A673 (cell line): ENCODE data around the gene GOLM1. TPM values are rescaled to one million over a fixed set of nuclear protein-coding genes. Genes with fewer than 3 reads are reported as not detected.

Source experiments
- BruUV-seq: library from RNA; stranded (reverse); fragments of 400-500 nt; replicated peaks from 2 replicates; lab custom pipeline; 2021; lab: Mats Ljungman, UMichigan
- CTCF ChIA-PET: fragments of 300-600 bp; sonication (Branson Sonifier 250); formaldehyde crosslinking; loops from one replicate; lab custom pipeline; 2022; ENCODE audit warnings: antibody characterized with exemption; lab: Charles Lee
- POLR2A ChIA-PET: fragments of 300-600 bp; sonication (Branson Sonifier 250); formaldehyde crosslinking; loops from one replicate; lab custom pipeline; 2022; ENCODE audit warnings: antibody characterized with exemption; ENCODE audit not compliant: low non-redundant PET; lab: Charles Lee
- DNase-seq: peaks from one replicate; pipeline ENCODE4 v3.0.0-alpha.2; 2015; ENCODE audit warnings: low spot score
- H3K27ac ChIP-seq: fragments of 200-600 bp; sonication (generic); 2 replicates; pipeline ENCODE4 v1.5.1; 2016; ENCODE audit warnings: mixed run types, low read depth, mild to moderate bottlenecking, mixed read lengths, antibody characterized with exemption, low read length; ENCODE audit not compliant: poor library complexity, severe bottlenecking
- H3K27me3 ChIP-seq: fragments of 200-600 bp; sonication (generic); replicated peaks from 2 replicates; pipeline ENCODE4 v1.6.1; 2017; ENCODE audit warnings: mixed run types, low read depth, mild to moderate bottlenecking, mixed read lengths, antibody characterized with exemption, low read length; ENCODE audit not compliant: insufficient read depth, poor library complexity
- H3K36me3 ChIP-seq: fragments of 200-600 bp; sonication (generic); 2 replicates; pipeline ENCODE4 v1.6.1; 2016; ENCODE audit warnings: mixed run types, mild to moderate bottlenecking, mixed read lengths, antibody characterized with exemption, low read length; ENCODE audit not compliant: insufficient read depth, poor library complexity, severe bottlenecking
- H3K4me1 ChIP-seq: fragments of 200-600 bp; sonication (generic); 2 replicates; pipeline ENCODE4 v1.6.1; 2017; ENCODE audit warnings: mixed run types, mild to moderate bottlenecking, mixed read lengths, antibody characterized with exemption, low read length; ENCODE audit not compliant: insufficient read depth, poor library complexity, severe bottlenecking
- H3K4me3 ChIP-seq: fragments of 200-600 bp; sonication (generic); 2 replicates; pipeline ENCODE4 v1.5.1; 2016; ENCODE audit warnings: low read depth, mixed run types, mild to moderate bottlenecking, mixed read lengths, low read length; ENCODE audit not compliant: poor library complexity, severe bottlenecking
- H3K9me3 ChIP-seq: fragments of 200-600 bp; sonication (generic); 2 replicates; pipeline ENCODE4 v1.6.1; 2016; ENCODE audit warnings: mixed run types, low read depth, mild to moderate bottlenecking, mixed read lengths, antibody characterized with exemption, low read length; ENCODE audit not compliant: poor library complexity, severe bottlenecking
- CTCF ChIP-seq: fragments of 300-800, 200-600 bp; sonication (generic); conservative IDR thresholded peaks from 2 replicates; pipeline ENCODE4 v1.5.1; 2017; ENCODE audit warnings: low read depth, mild to moderate bottlenecking, antibody characterized with exemption, low read length, moderate library complexity, mixed read lengths
- EZH2 ChIP-seq: fragments of 200-600 bp; sonication (generic); IDR thresholded peaks from 2 replicates; pipeline ENCODE4 v1.6.1; 2017; ENCODE audit warnings: borderline replicate concordance, low read depth, mild to moderate bottlenecking, mixed read lengths, antibody characterized with exemption, low read length; ENCODE audit not compliant: poor library complexity, severe bottlenecking
- intact Hi-C: fragments of 100-400 bp; cut with micrococcal nuclease; formaldehyde crosslinking; loops from one replicate; pipeline ENCODE4 v1.10.0; 2022; ENCODE audit not compliant: unreplicated experiment
- total RNA-seq: library from RNA; stranded (reverse); gene quantifications from 2 replicates; pipeline ENCODE4 v1.2.3, GENCODE V29; 2021

The GOLM1 gene
- total RNA-seq, 1 experiment from 2014 or later = 86.1 TPM

GRCh38 chr9:86112057-86112456 lies 12.7 kb upstream of the GOLM1 start:
- H3K27me3 ChIP-seq = no peaks in the 10 kb centered on the region
- no peak for DNase-seq
- no peaks in the 10 kb centered on the region for H3K9me3 ChIP-seq
- intact Hi-C loops = no loop called here
- ChIA-PET CTCF (no interaction called here), POLR2A (no interaction called here)
- H3K27ac ChIP-seq = no peak overlapping the region
- no peak overlapping the region for H3K4me3 ChIP-seq
- H3K36me3 ChIP-seq = no peaks in the 10 kb centered on the region
- no peak for TF ChIP-seq EZH2
- TF ChIP-seq CTCF = no peak
- no peaks in the 10 kb centered on the region for H3K4me1 ChIP-seq
- BruUV-seq = no TSS peak

GRCh38 chr9:86102626-86103025 lies 3.3 kb upstream of the GOLM1 start:
- Histone ChIP-seq H3K4me1 (peaks cover 9% of the 10 kb centered on the region), H3K27ac (no peak overlapping the region), H3K9me3 (no peaks in the 10 kb centered on the region), H3K36me3 (no peaks in the 10 kb centered on the region), H3K4me3 (no peak overlapping the region), H3K27me3 (no peaks in the 10 kb centered on the region)
- no peak for TF ChIP-seq CTCF
- TF ChIP-seq EZH2 = no peak
- DNase-seq = no peak
- intact Hi-C loops = no loop called here
- ChIA-PET POLR2A (no interaction called here), CTCF (no interaction called here)
- BruUV-seq = no TSS peak

GRCh38 chr9:86099701-86100364 lies 475 bp upstream of the GOLM1 start:
- ChIA-PET POLR2A (interaction anchor here (0.7 kb wide), 1 partner anchor 441 kb away, joined by 3 read pairs; no protein-coding TSS in a partner anchor), CTCF (no interaction called here)
- peak overlapping the region; percentile 98 for H3K4me3 ChIP-seq
- H3K9me3 ChIP-seq = no peaks in the 10 kb centered on the region
- no peak for TF ChIP-seq CTCF
- TF ChIP-seq EZH2 = no peak
- H3K4me1 ChIP-seq = peaks cover 20% of the 10 kb centered on the region
- H3K27ac ChIP-seq = peak overlapping the region; percentile 55
- BruUV-seq = no TSS peak
- H3K36me3 ChIP-seq = no peaks in the 10 kb centered on the region
- DNase-seq = peak; percentile 45
- H3K27me3 ChIP-seq = no peaks in the 10 kb centered on the region
- intact Hi-C loops = no loop called here
